Measurements from ENCODE around the gene POPDC3.

DNA sequence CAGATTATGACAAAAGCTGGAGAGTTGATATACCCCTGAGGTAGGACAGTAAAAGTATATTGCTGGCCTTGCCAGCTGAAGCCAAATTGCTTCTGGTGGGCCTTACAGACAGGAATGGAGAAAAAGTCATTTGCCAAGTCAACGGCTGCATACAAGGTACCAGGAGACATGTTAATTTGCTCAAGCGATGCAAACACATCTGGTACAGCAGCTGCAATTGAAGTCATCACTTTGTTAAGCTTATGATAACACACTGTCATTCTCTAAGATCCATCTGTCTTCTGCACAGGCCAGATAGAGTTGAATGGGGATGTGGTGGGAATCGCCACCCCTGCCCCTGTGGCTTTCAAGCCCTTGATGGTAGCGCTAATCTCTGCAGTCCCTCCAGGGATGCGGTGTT, 40.4 kb upstream of the POPDC3 start:
- TF ChIP-seq, protein P1, sequence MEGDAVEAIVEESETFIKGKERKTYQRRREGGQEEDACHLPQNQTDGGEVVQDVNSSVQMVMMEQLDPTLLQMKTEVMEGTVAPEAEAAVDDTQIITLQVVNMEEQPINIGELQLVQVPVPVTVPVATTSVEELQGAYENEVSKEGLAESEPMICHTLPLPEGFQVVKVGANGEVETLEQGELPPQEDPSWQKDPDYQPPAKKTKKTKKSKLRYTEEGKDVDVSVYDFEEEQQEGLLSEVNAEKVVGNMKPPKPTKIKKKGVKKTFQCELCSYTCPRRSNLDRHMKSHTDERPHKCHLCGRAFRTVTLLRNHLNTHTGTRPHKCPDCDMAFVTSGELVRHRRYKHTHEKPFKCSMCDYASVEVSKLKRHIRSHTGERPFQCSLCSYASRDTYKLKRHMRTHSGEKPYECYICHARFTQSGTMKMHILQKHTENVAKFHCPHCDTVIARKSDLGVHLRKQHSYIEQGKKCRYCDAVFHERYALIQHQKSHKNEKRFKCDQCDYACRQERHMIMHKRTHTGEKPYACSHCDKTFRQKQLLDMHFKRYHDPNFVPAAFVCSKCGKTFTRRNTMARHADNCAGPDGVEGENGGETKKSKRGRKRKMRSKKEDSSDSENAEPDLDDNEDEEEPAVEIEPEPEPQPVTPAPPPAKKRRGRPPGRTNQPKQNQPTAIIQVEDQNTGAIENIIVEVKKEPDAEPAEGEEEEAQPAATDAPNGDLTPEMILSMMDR (IDR thresholded peaks at IDR 0.05), result no peak
- no peak for TF ChIP-seq EZH2 (IDR thresholded peaks at IDR 0.05; ENCODE audit: borderline replicate concordance, insufficient read depth, low read depth, low read length, poor library complexity, severe bottlenecking)
